DND-41 (cell line): Measurements from ENCODE around the gene SQSTM1.

ENCODE experiments used
- CTCF ChIP-seq: IDR thresholded peaks from 2 replicates; pipeline ENCODE4 v1.5.1; 2012; ENCODE audit warnings: borderline replicate concordance, low read length, moderate library complexity, mild to moderate bottlenecking; ENCODE audit not compliant: poor library complexity, severe bottlenecking; ENCODE audit errors: extremely low read depth
- EZH2 ChIP-seq: IDR thresholded peaks from 3 replicates; pipeline ENCODE4 v1.6.1; 2012; ENCODE audit warnings: borderline replicate concordance, low read depth, mild to moderate bottlenecking, moderate library complexity, low read length, inconsistent platforms; ENCODE audit not compliant: severe bottlenecking

DNA sequence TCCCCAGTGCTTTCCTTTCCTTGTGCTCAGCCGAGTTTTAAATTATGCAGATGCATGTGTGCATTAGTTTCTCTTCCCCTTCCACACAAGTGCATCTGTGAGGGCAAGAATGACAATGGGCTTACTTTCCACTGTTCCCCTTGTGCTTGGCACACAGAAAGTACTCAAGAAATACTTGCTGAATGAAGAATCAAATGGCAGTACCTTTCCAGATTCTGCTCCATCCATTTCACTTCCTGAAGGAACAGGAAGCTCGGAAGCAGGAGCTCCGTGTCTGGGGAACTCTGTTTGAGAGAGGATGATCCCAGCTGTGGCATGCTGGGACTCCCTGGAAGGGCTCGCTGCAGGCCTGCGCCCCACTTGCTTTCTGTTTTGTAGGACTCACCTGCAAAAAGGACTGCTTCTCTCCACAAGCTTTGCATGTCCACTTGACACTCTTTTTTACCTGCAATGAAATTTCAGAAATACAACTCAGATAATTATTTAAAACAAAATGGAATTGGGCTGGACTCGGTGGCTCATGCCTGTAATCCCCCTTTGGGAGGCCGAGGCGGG, 32.4 kb downstream of the SQSTM1 start:
- no peak for TF ChIP-seq CTCF
- TF ChIP-seq EZH2 = no peak
